ENCODE data around the gene TESMIN.

- TF ChIP-seq CTCF (IDR thresholded peaks at IDR 0.05; ENCODE audit: low read length): no peak
- no peak for TF ChIP-seq EZH2phosphoT487 (IDR thresholded peaks at IDR 0.05; ENCODE audit: low read length)
These were observed 68.2 kb downstream of the TESMIN start for GRCh38 chr11:68683121-68683520.
